HG02678 (cell line): Measurements from ENCODE around the gene ALS2CL.

Source experiments
- ATAC-seq: cut with Tn5 transposase; IDR thresholded peaks from one replicate; pipeline ENCODE4 v1.9.1; 2021; ENCODE audit warnings: mild to moderate bottlenecking, moderate library complexity; ENCODE audit not compliant: unreplicated experiment

ALS2CL gene

DNA sequence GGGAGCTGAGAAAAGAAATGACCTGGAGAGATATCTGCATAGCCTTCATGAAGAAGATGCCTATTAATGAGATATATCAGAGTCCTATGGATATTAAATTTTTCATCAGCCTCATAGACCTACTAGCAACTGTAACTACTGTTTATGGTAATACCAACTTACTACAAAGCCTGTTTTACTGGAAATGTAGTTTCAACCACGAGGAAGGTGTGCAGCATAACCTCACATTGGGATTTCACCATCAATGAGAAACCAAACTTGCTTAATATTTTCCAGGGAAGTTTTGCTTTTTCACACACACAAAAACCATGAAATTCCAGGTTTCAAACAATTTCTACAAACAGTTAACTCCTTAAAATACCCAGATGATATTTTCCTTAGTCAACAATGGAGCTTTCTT lies 49.8 kb downstream of the ALS2CL start:
- ATAC-seq, result no peak

DNA sequence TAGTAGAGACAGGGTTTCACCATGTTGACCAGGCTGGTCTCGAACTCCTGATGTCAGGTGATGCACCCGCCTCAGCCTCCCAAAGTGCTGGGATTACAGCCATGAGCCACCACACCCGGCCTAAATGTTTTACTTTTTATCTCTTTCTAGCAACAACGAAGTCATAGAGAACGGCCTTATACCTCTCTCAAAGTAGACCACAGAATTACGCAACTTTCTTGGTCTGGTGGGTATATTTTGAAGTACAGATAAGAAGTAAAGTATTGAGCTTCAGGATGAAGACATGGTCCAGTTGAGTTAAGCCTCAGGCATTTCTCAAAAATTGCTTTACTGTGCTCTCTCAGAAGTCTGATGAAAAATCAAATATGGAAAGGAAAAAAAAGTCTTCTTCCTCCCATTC lies 50.5 kb downstream of the ALS2CL start:
- no peak for ATAC-seq

GRCh38 chr3:46640927-46641326 lies 52.6 kb downstream of the ALS2CL start:
- ATAC-seq, result no peak

- ATAC-seq, result no peak
These were observed 54.3 kb downstream of the ALS2CL start for GRCh38 chr3:46639221-46639620.

DNA sequence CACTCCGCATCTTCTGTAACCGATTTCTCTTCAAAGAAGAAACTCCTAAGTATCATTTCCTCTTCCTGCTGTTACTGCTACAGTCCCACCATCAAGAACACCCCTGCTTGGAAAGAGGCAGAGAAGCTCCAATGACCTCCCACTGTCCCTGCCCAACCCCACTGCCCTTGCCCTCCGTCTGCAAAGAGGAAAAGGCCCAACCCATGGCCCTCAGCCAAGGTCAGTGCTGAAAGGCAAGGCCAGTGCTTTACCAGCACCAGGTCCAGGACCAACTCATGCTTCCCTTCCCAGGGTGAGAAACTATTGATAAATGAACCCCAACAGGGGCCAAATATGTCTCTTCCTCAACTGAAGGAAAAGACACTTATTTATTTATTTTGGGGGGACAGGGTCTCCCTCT lies 58.6 kb downstream of the ALS2CL start:
- ATAC-seq, result no peak

DNA sequence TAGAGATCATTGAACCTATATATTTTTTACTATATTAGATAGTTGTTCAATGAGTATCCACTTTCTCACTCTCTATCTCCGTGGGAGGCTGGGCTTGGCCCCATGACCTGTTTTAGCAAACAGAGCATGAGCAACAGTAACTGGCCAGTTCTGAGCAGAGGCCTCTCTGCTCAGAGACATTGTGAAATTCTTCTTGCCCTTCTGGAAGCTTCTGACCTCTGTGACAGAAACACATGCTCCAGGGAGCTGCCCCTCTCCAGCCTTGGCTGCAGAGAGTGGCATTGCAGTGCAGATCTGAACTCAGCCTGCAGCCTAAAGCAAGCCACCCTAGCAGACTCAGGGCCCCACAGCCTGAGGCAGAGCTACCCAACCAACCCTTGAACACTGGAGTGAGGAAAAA lies 60.7 kb downstream of the ALS2CL start:
- no peak for ATAC-seq

- ATAC-seq, result peak; percentile 76
These were observed 63.6 kb downstream of the ALS2CL start for GRCh38 chr3:46629551-46630517.

DNA sequence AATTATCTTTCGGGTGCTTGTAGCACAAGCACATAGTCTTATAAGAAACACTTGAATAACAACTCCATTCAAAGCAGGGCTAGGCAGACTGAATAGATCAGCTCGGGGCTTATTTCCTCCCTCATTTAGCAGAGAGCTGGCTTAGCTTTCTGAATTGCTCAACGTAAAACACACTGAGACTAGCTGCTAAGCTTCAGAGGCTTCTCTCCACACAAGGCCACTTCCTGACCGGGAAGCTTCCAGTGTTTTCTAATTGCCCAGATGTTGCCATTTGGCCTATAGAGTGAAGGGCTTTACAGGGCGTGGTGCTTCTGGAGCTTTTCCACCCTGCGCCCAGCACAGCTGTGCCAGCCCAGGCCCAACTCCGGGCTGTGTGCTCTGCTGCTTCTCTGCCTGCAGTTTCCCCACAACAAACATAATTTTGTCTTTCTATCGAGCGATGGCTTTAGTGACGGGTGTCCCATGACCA lies 64.5 kb downstream of the ALS2CL start:
- ATAC-seq, result no peak

DNA sequence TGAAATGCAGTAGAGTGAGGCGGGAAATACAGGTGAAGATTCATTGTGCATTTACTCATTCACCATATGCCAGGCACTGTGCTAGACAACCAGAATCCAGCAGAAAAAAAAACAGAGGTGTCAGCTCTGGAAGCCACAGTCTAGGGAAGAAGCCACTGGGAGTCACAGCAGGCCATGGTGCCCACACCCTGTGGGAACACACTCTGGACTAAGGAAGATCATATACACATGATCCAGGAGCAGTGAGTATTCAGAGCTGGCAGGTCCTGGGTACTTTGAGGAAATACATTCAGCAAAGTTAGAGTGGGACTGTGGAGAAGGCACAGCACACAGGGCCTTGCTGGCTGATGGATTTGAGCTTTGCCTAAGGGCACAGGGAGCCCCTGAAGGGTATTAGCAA lies 66.4 kb downstream of the ALS2CL start:
- no peak for ATAC-seq

DNA sequence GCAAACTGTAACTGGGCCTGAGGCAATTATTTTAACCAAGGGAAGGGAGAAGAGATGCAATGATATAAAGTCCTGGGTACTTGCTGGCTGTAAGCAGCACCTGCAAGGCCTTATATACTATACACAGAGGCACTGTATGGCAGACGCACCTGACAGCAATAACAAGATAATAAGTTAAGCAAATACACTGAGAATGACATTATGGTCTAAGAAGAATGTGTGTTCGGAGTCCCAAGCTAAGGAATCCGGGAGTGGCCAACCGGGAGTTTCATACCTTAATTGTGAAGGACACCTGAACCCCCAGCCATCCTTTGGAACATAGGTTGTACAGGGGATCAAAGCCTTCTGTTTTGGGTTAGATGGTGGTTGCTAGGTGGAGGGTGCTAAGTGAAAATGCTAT lies 67.4 kb downstream of the ALS2CL start:
- no peak for ATAC-seq

GRCh38 chr3:46624975-46625490 lies 68.4 kb downstream of the ALS2CL start:
- no peak for ATAC-seq

- no peak for ATAC-seq
These were observed 68.9 kb downstream of the ALS2CL start for GRCh38 chr3:46624533-46624932.

DNA sequence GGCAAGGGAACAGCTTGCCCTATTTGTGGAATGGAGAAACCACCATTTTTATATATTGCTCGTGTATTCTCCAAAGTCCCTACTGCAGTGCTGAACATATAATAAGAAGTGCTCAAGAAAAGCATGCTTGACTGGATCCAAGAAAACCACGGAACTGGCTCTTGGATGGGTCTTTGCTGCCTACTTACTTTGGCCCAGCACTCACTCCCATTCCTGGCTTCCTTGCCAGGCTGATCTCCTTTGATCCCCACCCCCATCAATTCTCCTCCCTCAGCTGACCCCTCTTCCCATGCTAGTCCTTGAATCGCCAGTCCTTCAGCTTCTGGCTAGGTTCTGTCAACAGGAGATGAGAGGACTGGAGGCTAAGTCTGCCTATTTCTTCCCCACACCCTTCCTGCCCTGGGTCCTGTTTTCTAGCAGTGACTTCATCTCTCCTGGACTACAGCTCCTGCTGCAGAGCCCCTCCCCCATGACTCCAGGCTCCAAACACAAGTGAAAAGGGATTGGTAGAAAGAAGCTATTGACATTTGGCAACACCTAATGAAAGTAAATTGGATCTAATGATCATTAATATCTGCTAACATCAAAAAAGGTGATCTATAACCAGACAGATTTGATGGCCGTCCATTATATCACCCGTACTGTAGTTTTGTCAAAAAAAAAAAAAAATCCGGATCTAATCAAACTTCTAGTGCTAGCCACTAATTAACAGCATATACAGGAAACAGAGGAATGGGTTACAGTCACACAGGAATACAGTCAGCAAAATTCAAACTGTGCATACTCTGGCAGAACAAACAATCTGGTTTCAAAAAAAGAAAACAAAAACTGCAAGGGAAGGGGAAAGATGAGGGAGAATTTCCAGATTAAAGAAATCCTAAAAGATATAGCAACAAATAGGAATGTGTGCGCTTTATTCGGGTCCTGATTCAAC lies 73.4 kb downstream of the ALS2CL start:
- ATAC-seq, result no peak
